ENCODE data around the gene FAM168A.

FAM168A gene

DNA sequence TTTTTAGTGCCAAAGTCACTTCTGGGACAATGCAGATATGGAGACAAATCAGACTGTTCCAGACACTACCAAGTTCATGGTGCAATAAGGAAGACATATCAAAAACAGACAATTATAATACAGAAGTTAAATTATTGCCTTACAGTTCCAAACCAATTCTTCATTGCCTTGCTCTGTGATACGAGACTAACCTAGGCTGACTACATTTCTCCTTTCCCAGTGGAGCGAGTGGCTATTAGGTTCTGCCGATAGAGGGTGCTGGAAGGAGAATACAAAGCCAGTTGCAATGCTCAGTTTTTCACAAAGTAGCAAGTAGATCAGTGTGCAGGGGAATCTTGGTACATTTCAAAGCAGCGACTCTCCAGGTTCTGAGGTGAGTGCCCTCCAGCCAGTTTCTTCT lies 67.8 kb downstream of the FAM168A start:
- Histone ChIP-seq H3K27ac (replicated peaks) (no peak overlapping the region), H3K4me3 (replicated peaks; ENCODE audit: insufficient read depth, low read length) (no peak overlapping the region), H3K27me3 (ENCODE audit: insufficient read depth, poor library complexity, severe bottlenecking) (no peaks in the 10 kb centered on the region)
- TF ChIP-seq, protein P1, sequence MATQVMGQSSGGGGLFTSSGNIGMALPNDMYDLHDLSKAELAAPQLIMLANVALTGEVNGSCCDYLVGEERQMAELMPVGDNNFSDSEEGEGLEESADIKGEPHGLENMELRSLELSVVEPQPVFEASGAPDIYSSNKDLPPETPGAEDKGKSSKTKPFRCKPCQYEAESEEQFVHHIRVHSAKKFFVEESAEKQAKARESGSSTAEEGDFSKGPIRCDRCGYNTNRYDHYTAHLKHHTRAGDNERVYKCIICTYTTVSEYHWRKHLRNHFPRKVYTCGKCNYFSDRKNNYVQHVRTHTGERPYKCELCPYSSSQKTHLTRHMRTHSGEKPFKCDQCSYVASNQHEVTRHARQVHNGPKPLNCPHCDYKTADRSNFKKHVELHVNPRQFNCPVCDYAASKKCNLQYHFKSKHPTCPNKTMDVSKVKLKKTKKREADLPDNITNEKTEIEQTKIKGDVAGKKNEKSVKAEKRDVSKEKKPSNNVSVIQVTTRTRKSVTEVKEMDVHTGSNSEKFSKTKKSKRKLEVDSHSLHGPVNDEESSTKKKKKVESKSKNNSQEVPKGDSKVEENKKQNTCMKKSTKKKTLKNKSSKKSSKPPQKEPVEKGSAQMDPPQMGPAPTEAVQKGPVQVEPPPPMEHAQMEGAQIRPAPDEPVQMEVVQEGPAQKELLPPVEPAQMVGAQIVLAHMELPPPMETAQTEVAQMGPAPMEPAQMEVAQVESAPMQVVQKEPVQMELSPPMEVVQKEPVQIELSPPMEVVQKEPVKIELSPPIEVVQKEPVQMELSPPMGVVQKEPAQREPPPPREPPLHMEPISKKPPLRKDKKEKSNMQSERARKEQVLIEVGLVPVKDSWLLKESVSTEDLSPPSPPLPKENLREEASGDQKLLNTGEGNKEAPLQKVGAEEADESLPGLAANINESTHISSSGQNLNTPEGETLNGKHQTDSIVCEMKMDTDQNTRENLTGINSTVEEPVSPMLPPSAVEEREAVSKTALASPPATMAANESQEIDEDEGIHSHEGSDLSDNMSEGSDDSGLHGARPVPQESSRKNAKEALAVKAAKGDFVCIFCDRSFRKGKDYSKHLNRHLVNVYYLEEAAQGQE (IDR thresholded peaks at IDR 0.05; ENCODE audit: insufficient replicate concordance, low read depth) = no peak
- TF ChIP-seq GABPA (IDR thresholded peaks at IDR 0.05; ENCODE audit: low read depth) (no peak), POLR2AphosphoS5 (IDR thresholded peaks at IDR 0.05; ENCODE audit: low read depth) (no peak), SPI1 (IDR thresholded peaks at IDR 0.05; ENCODE audit: borderline replicate concordance, low read depth) (no peak)
- TF ChIP-seq, protein P2, sequence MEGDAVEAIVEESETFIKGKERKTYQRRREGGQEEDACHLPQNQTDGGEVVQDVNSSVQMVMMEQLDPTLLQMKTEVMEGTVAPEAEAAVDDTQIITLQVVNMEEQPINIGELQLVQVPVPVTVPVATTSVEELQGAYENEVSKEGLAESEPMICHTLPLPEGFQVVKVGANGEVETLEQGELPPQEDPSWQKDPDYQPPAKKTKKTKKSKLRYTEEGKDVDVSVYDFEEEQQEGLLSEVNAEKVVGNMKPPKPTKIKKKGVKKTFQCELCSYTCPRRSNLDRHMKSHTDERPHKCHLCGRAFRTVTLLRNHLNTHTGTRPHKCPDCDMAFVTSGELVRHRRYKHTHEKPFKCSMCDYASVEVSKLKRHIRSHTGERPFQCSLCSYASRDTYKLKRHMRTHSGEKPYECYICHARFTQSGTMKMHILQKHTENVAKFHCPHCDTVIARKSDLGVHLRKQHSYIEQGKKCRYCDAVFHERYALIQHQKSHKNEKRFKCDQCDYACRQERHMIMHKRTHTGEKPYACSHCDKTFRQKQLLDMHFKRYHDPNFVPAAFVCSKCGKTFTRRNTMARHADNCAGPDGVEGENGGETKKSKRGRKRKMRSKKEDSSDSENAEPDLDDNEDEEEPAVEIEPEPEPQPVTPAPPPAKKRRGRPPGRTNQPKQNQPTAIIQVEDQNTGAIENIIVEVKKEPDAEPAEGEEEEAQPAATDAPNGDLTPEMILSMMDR (IDR thresholded peaks at IDR 0.05; ENCODE audit: insufficient read depth, low read length) = peak; percentile 75
- DNase-seq (ENCODE audit: low read depth in 1 of 2, low spot score in 1 of 2) = peak in 1 of 2 experiments; percentile 15

DNA sequence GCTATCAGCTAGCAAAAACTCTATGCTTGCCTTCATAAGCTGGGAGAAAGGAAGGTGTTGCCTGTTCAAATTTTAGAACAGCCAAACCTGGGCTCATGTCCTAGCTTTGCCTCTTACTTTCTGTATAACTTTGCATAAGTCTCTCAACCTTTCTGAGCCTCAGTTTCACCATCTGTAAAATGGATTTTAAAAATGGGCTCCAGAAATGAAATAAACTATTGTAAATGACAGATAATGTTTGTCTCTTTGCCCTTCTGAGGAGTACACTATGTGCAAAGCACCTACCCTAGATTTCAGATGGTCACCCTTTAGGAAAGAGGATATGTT lies 68.7 kb downstream of the FAM168A start:
- TF ChIP-seq, protein P2 (IDR thresholded peaks at IDR 0.05; ENCODE audit: insufficient read depth, low read length) = no peak
- no peak for TF ChIP-seq GABPA (IDR thresholded peaks at IDR 0.05; ENCODE audit: low read depth)
- TF ChIP-seq, protein P1 (IDR thresholded peaks at IDR 0.05; ENCODE audit: insufficient replicate concordance, low read depth) = no peak
- DNase-seq (ENCODE audit: low read depth in 1 of 2, low spot score in 1 of 2) = no peak
- no peak overlapping the region for H3K4me3 ChIP-seq (replicated peaks; ENCODE audit: insufficient read depth, low read length)
- H3K27me3 ChIP-seq (ENCODE audit: insufficient read depth, poor library complexity, severe bottlenecking) = no peaks in the 10 kb centered on the region
- H3K27ac ChIP-seq (replicated peaks) = peak overlapping the region; percentile 63; the same call in 1 of the 2 replicates

DNA sequence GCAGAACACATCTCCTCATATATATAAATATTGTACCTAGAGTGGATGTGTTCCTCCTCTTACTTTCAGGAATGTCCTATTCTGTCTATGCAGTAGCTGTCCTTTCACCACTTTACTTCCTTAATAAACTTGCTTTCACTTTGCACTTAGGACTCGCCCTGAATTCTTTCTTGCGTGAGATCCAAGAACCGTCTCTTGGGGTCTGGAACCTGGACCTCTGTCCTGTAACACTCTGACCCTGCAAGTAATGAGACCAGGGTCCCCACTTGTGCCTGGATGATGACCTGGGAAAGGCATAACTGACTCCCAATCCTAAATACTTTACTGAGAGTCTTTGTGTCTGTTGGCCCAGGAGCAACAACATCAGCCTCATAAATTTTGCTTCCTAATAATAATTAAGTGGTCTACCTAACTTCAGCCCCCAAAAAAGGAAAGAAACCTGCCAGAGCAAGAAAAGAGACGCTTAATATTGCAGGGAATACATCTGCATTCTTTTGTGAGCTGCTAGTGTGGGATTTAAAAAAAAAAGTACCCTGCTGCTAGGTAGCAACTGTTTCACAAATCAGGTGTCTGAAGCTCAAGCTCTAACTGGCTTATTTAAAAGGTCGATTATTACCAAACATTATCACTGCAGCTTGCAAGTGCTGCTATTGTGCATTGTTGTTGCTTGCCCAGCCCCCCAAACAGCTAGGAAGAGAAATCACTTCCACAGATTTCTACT lies 69.3 kb downstream of the FAM168A start:
- Histone ChIP-seq H3K27ac (replicated peaks) (peak overlapping the region; percentile 63), H3K27me3 (ENCODE audit: insufficient read depth, poor library complexity, severe bottlenecking) (no peaks in the 10 kb centered on the region), H3K4me3 (replicated peaks; ENCODE audit: insufficient read depth, low read length) (peak overlapping the region; percentile 23)
- TF ChIP-seq GABPA (IDR thresholded peaks at IDR 0.05; ENCODE audit: low read depth) (no peak), POLR2AphosphoS5 (IDR thresholded peaks at IDR 0.05; ENCODE audit: low read depth) (no peak), SPI1 (IDR thresholded peaks at IDR 0.05; ENCODE audit: borderline replicate concordance, low read depth) (no peak)
- TF ChIP-seq, protein P1 (IDR thresholded peaks at IDR 0.05; ENCODE audit: insufficient replicate concordance, low read depth) = no peak
- TF ChIP-seq, protein P2 (IDR thresholded peaks at IDR 0.05; ENCODE audit: insufficient read depth, low read length) = no peak
- no peak for DNase-seq (ENCODE audit: low read depth in 1 of 2, low spot score in 1 of 2)

Data from HL-60 (cell line).